ENCODE measurements around the gene PTBP3.
"Not testable (repeated sequence)": the region's sequence is repeated elsewhere in the genome, so short reads cannot be mapped to it uniquely, and the experiment has no call there.

Gene PTBP3

GRCh38 chr9:112190320-112190719, 143.1 kb downstream of the PTBP3 start:
- not testable (repeated sequence) for H3K9me3 Mint-ChIP-seq, H3K4me3 Mint-ChIP-seq, H3K36me3 Mint-ChIP-seq, H3K27me3 Mint-ChIP-seq, ATAC-seq, H3K4me1 Mint-ChIP-seq, H3K27ac Mint-ChIP-seq

GRCh38 chr9:112188884-112189283, 144.5 kb downstream of the PTBP3 start:
- Mint-ChIP-seq H3K36me3 (peaks cover 10% of the 10 kb centered on the region), H3K4me1 (no peaks in the 10 kb centered on the region), H3K27me3 (no peaks in the 10 kb centered on the region), H3K9me3 (no peaks in the 10 kb centered on the region), H3K27ac (no peak overlapping the region), H3K4me3 (no peak overlapping the region)
- no peak for ATAC-seq

- Mint-ChIP-seq H3K36me3 (peaks cover 5% of the 10 kb centered on the region), H3K4me3 (no peak overlapping the region), H3K27me3 (no peaks in the 10 kb centered on the region), H3K9me3 (peaks cover 10% of the 10 kb centered on the region), H3K4me1 (no peaks in the 10 kb centered on the region), H3K27ac (no peak overlapping the region)
- ATAC-seq = no peak
These were observed 146.0 kb downstream of the PTBP3 start for GRCh38 chr9:112187404-112187803.

DNA sequence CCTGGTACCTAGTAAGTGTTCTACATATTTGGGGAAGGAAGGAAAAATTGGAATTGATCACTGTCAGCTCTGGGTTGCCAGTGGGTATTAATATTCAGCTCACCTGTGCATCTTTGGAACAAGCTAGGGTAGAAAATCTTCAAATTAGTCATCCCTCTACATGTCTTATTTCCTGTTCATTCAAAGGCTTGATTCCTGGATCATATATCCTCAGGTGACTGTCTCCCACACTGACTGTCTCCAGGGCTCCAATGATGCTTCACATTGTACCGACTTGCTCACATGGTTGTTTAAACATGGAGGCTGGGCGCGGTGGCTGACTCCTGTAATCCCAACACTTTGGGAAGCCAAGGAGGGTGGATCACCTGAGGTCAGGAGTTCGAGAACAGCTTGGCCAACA, 146.7 kb downstream of the PTBP3 start:
- no peak overlapping the region for H3K27ac Mint-ChIP-seq
- peaks cover 11% of the 10 kb centered on the region for H3K9me3 Mint-ChIP-seq
- no peak overlapping the region for H3K4me3 Mint-ChIP-seq
- peaks cover under 1% of the 10 kb centered on the region for H3K4me1 Mint-ChIP-seq
- ATAC-seq = no peak
- H3K27me3 Mint-ChIP-seq = no peaks in the 10 kb centered on the region
- H3K36me3 Mint-ChIP-seq = peaks cover 5% of the 10 kb centered on the region

DNA sequence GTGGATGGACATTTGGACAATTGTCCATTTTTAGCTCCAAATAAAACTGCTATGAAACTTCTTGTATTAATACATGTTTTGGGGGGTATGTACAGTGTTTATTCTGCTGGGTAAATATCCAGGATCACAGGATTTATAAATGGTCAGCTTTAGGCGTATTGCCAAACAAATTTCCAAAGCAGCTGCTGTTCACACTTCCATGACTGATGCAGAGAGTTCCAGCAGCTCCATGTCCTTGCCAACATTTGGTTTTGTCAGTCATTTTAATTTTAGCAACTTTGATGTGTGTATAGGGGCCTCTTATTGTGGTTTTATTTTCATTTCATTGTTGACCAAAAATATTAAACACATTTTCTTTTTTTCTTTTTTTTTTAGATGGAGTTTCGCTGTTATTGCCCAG, 148.5 kb downstream of the PTBP3 start:
- no peak for ATAC-seq
- no peaks in the 10 kb centered on the region for H3K36me3 Mint-ChIP-seq
- H3K4me3 Mint-ChIP-seq = no peak overlapping the region
- H3K27ac Mint-ChIP-seq = no peak overlapping the region
- H3K27me3 Mint-ChIP-seq = no peaks in the 10 kb centered on the region
- peaks cover 17% of the 10 kb centered on the region for H3K4me1 Mint-ChIP-seq
- peaks cover 11% of the 10 kb centered on the region for H3K9me3 Mint-ChIP-seq

GRCh38 chr9:112184221-112184620, 149.2 kb downstream of the PTBP3 start:
- Mint-ChIP-seq H3K4me3 (no peak overlapping the region), H3K27ac (no peak overlapping the region), H3K27me3 (no peaks in the 10 kb centered on the region), H3K36me3 (no peaks in the 10 kb centered on the region), H3K4me1 (peaks cover 17% of the 10 kb centered on the region), H3K9me3 (peaks cover 11% of the 10 kb centered on the region)
- no peak for ATAC-seq

DNA sequence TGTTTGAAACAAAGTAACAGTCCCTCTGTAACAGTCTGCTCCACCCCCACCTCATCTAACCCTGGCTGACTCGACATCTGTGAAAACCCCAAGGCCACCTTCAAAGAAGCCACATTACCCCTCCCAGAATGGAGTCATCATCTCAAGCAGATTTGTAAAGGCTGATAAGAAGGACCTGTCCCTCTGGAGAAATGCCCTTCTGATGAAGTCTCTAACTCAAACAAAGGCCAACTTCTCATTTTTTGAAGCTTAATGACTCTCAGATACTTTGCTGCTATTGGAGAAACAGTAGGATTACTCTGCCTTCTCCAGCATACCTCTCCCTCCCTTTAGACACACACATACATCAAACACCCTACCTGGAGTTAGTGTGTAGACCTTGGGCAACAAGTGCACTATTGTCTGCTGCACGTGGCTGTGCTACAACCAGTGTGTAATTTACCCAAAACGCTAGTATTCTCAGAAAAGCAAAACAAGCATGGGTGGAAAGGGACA, 153.0 kb downstream of the PTBP3 start:
- H3K27ac Mint-ChIP-seq = peak overlapping the region; percentile 57
- H3K4me1 Mint-ChIP-seq = peaks cover 25% of the 10 kb centered on the region
- ATAC-seq = peak; percentile 38
- no peaks in the 10 kb centered on the region for H3K27me3 Mint-ChIP-seq
- no peak overlapping the region for H3K4me3 Mint-ChIP-seq
- H3K36me3 Mint-ChIP-seq = no peaks in the 10 kb centered on the region
- H3K9me3 Mint-ChIP-seq = peaks cover 11% of the 10 kb centered on the region

GRCh38 chr9:112179816-112180215, 153.6 kb downstream of the PTBP3 start:
- Mint-ChIP-seq H3K27ac (peak overlapping the region; percentile 57), H3K27me3 (no peaks in the 10 kb centered on the region), H3K4me3 (no peak overlapping the region), H3K4me1 (peaks cover 29% of the 10 kb centered on the region), H3K36me3 (no peaks in the 10 kb centered on the region), H3K9me3 (peaks cover 11% of the 10 kb centered on the region)
- ATAC-seq = no peak

GRCh38 chr9:112176524-112176923, 156.9 kb downstream of the PTBP3 start:
- H3K36me3 Mint-ChIP-seq = no peaks in the 10 kb centered on the region
- no peak overlapping the region for H3K27ac Mint-ChIP-seq
- no peaks in the 10 kb centered on the region for H3K9me3 Mint-ChIP-seq
- no peak overlapping the region for H3K4me3 Mint-ChIP-seq
- ATAC-seq = no peak
- no peaks in the 10 kb centered on the region for H3K27me3 Mint-ChIP-seq
- H3K4me1 Mint-ChIP-seq = peaks cover 36% of the 10 kb centered on the region

GRCh38 chr9:112175796-112176315, 157.6 kb downstream of the PTBP3 start:
- no peak for ATAC-seq
- H3K9me3 Mint-ChIP-seq = no peaks in the 10 kb centered on the region
- peak overlapping the region; percentile 57 for H3K4me3 Mint-ChIP-seq
- no peaks in the 10 kb centered on the region for H3K36me3 Mint-ChIP-seq
- peaks cover 29% of the 10 kb centered on the region for H3K4me1 Mint-ChIP-seq
- H3K27ac Mint-ChIP-seq = peak overlapping the region; percentile 83
- no peaks in the 10 kb centered on the region for H3K27me3 Mint-ChIP-seq

GRCh38 chr9:112174965-112175795, 158.2 kb downstream of the PTBP3 start, which contains the start of gene SUSD1:
Gene SUSD1, minus strand, starts transcription at chr9:112175297. Its CDS starts 62 bp downstream, at chr9:112175235.
- Mint-ChIP-seq H3K4me1 (peaks cover 25% of the 10 kb centered on the region), H3K27me3 (no peaks in the 10 kb centered on the region), H3K4me3 (peak within 1 kb of the TSS; percentile 81), H3K9me3 (no peaks in the 10 kb centered on the region), H3K36me3 (no peaks in the 10 kb centered on the region), H3K27ac (peak within 1 kb of the TSS; percentile 83)
- ATAC-seq = peak; percentile 79

DNA sequence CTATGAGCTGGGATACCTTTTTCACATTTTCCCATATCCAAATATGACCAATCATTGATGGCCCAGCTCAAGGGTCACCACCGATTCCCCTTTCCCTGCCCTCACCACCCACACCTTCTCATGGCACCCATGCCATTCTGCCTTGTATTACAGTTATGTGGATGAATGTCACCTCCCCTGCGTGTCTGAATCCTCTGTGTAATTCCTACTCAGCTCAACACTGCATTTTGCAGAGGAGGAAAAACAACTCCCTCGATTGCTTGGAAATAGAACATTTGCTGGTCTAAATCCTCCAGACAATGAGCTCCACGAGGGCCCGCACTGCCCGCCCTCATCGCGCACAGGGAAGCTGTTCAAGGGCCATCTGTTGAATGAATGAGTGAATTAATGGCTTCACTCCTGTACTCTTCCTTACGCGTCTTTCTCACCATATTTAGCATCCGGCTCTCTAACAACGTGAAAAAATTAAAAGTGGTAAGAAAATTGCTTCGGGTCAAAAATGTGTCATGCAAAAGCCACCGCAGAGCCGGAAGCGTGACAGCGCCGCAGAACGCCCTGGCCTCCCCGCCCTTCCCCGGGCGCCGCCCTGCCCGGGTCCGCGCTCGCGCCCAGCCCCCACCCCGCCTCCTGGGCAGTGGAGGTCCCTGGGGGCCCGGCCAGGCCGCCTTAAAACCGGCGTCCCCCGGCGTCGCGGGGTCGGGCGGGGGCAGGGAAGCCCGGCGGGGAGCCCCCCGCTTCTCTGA, 159.0 kb downstream of the PTBP3 start:
- ATAC-seq = peak; percentile 89
- H3K36me3 Mint-ChIP-seq = no peaks in the 10 kb centered on the region

DNA sequence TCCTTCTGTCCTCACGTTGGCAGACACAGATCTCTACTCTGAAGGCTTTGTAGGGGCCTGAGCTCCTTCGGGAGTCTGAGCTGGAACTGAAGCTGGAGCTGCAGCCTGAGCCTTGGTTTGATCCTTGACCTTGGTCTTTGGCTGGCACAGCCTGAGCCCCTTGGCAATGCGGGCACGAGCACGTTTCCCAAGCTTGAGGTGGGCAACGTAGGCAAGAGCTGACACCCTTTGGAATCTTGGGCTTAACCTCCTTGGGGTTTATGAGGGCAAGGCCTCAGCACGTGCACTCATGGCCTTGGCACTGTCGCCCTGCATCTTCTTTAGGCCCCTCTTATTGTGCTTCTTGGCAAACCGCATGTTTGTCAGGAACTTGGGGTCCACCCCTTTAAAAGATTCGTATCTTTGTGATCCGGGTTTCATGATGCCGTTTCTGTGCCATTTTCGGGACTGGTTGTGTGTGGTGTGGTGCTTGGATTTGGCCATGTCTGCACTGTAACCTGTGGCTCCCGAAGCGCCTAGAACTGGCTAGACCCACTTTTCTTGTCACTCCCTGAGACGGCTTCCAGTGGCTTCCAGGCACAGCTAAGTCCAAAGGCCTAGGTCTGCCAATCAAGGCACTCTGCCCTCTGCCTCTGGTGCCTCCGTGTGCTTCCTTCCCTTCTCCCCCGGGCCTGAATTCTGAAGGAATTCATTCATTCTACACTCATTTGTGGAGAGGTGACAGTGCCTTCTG, 159.8 kb downstream of the PTBP3 start:
- no peaks in the 10 kb centered on the region for H3K36me3 Mint-ChIP-seq
- ATAC-seq = no peak
- H3K27me3 Mint-ChIP-seq = no peaks in the 10 kb centered on the region
- H3K4me1 Mint-ChIP-seq = peaks cover 35% of the 10 kb centered on the region
- peak overlapping the region; percentile 21 for H3K4me3 Mint-ChIP-seq
- peak overlapping the region; percentile 54 for H3K27ac Mint-ChIP-seq
- H3K9me3 Mint-ChIP-seq = no peaks in the 10 kb centered on the region

More for the DNA sequence above, 159.0 kb downstream of the PTBP3 start:
- peaks cover 28% of the 10 kb centered on the region for H3K4me1 Mint-ChIP-seq
- peak overlapping the region; percentile 73 for H3K4me3 Mint-ChIP-seq
- H3K27ac Mint-ChIP-seq = peak overlapping the region; percentile 54
- H3K9me3 Mint-ChIP-seq = no peaks in the 10 kb centered on the region
- no peaks in the 10 kb centered on the region for H3K27me3 Mint-ChIP-seq

DNA sequence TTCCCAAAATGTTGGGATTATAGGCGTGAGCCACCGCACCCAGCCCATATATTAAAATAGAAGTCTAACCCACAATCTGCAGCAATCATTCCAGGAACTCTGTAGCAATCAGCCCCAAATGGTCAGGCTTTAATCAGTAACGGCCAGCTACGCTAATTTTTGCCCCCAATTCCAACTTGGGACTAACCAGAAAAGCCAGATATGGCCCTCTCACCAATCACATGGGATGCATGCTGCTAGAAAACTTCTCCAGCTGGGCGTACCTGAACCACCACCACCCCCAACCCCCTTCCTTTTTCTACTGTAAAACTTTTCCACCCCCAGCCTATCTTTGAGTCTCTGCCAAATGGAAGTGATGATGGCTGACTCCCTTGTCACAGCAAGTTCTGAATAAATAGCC, 162.5 kb downstream of the PTBP3 start:
- H3K27ac Mint-ChIP-seq = no peak overlapping the region
- H3K27me3 Mint-ChIP-seq = no peaks in the 10 kb centered on the region
- no peaks in the 10 kb centered on the region for H3K9me3 Mint-ChIP-seq
- no peak overlapping the region for H3K4me3 Mint-ChIP-seq
- peaks cover 38% of the 10 kb centered on the region for H3K4me1 Mint-ChIP-seq
- H3K36me3 Mint-ChIP-seq = no peaks in the 10 kb centered on the region
- no peak for ATAC-seq

- H3K4me1 Mint-ChIP-seq = peaks cover 37% of the 10 kb centered on the region
- H3K27me3 Mint-ChIP-seq = no peaks in the 10 kb centered on the region
- no peak overlapping the region for H3K27ac Mint-ChIP-seq
These were observed 163.2 kb downstream of the PTBP3 start for GRCh38 chr9:112170235-112170634.

More at GRCh38 chr9:112170235-112170634, 163.2 kb downstream of the PTBP3 start:
- Mint-ChIP-seq H3K4me3 (no peak overlapping the region), H3K36me3 (no peaks in the 10 kb centered on the region), H3K9me3 (no peaks in the 10 kb centered on the region)
- ATAC-seq = no peak
